Limb (tissue), 2 donors: Measurements from ENCODE around the gene RBPMS2.
"Not testable (repeated sequence)": the region's sequence is repeated elsewhere in the genome, so short reads cannot be mapped to it uniquely, and the experiment has no call there.

Source experiments
- DNase-seq, 2 donors: peaks; one replicate each; pipeline ENCODE4 v3.0.0-alpha.2; 2016; ENCODE audit errors: extremely low spot score in 2 of 2

The RBPMS2 gene

GRCh38 chr15:64754663-64755426 is 20.5 kb downstream of the RBPMS2 start:
- no peak for DNase-seq

DNA sequence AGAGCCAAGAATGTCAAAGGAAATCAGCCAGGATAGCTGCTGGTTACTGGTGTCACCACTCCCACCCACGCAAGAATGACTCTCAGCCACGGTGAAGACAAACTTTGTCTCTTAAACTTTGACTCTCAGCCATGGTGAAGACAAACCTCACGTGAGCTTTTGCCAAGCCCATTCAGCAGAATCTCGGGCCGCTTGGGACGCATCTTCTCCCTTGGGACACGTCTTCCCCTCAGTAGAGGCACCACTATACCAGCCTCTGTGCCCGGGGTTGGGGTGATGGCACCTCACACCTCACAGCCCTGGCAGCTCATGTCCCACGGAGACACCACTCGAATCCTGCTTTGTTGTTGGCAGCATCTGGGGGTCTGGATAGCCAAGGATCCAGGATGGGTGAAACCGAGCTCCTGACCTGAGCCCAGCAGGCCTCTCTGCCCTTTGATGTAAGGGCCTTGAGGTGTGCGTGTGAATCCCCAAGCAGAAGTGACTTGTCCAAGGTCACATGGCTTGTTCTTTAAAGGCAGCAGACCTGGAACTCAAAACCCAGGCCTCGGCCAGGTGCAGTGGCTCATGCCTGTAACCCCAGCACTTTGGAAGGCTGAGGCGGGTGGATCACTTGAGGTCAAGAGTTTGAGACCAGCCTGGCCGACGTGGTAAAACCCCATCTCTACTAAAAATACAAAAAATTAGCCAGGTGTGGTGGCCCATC is 21.8 kb downstream of the RBPMS2 start:
- DNase-seq = no peak

GRCh38 chr15:64751464-64751863 is 23.9 kb downstream of the RBPMS2 start:
- DNase-seq = no peak

DNA sequence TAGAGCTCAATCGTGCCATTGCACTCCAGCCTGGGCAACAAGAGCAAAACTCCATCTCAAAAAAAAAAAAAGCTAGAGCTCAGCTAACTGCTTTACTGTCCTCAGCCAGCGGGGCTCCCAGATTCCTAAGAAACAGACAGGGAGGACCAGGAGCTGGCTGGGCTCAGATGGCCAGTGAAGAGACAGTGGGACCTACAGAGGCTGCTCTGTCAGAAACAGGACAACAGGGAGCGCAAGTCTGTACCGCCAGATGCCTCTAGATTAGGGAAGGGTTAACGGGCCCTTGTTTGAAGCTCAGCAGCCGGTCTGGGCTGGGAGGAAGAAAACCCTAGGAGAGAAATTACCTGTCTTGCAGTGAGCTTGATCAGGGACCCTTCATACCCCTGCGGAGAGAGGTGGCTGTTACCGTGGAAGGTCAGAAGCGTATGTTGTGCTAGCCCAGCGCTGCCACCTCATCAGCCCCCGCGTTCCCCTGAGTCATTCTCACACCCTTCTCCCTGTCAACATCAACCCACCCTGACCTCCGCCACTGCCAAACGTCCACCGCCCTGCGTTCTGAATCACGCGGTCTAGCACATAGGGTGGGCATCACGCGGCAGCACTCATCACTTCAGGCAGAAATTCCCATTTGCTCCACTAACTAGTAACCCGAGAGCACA is 25.3 kb downstream of the RBPMS2 start:
- no peak for DNase-seq

DNA sequence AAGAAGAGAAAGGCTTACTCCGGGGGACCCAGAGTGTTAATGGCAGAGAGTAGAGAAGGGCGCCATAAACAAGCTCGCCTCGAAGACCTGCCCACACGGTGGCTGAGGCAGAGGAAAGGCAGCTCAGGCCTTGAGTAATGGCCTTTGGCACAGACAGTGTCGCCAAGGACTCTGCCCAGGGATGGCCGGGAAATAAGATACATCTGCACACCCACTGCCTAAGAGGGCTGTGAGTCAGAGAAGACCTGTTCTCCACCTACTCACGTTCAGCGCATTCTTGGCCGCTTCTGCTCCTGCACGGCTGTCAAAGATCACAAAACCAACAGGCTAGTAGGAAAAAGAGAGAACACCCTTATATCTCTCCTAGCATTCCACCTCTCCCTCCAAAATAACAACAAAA is 26.2 kb downstream of the RBPMS2 start:
- DNase-seq = no peak

DNA sequence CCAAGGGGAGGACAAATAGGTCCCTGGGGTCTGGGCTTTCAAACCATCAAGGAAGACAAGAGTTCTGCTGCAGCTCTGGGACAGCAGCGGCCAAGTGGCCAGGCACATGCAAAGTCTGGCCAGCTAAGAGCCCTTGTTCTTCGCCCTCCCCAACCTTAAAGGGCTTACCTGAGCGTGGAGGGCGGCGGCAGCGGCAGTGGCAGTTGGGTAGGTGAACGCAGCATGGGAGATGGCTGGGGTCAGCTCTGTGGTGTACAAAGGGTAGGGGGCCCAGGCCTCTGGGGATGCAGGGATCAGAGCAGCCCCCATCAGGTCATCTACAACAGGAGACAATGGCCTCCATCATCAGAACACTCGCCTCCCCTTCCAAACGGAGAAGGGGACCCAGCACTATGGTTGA is 27.1 kb downstream of the RBPMS2 start:
- DNase-seq = no peak

- DNase-seq = no peak
Measured at GRCh38 chr15:64747578-64747977, 27.8 kb downstream of the RBPMS2 start.

DNA sequence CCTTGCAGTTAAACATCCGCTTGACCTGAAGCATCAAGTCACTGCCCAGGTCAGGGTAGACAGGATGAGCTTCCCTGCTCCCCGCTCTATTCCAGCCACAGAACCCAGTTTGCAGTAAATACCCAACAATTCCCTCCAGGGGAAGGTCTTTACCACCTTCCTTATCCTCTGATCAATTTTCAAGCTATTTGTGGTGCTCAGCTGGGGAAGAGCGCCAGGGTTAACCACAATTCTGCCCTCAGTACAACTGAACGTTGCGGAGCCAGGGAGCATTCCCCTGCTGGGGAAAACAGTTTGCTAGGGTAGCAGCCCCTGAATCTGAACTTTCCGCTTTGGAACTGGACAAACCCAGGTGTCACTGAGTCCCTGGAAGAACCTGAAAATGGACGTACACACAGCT is 28.5 kb downstream of the RBPMS2 start:
- no peak for DNase-seq

- DNase-seq = no peak
Measured at GRCh38 chr15:64746356-64746755, 29.0 kb downstream of the RBPMS2 start.

GRCh38 chr15:64743691-64744090 is 31.7 kb downstream of the RBPMS2 start:
- no peak for DNase-seq

DNA sequence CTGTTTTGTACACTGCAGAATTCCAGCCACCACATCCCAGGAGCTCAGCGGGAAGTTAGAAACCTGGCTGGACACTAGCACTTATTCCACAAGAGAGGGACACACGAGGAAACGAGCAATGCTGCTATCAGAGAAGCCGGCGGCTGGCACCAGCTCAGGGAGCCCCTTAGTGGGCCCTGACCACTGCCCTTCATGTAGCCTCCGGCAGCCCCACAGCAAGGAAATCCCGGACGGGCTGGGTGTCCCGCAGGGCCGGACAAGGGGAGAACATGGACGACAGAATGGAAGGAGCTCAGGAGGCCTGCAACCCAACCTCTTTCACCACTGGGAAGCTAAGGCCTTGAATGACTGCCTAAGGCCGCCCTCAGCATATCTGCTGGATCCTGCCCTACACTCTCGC is 32.5 kb downstream of the RBPMS2 start:
- DNase-seq = no peak

DNA sequence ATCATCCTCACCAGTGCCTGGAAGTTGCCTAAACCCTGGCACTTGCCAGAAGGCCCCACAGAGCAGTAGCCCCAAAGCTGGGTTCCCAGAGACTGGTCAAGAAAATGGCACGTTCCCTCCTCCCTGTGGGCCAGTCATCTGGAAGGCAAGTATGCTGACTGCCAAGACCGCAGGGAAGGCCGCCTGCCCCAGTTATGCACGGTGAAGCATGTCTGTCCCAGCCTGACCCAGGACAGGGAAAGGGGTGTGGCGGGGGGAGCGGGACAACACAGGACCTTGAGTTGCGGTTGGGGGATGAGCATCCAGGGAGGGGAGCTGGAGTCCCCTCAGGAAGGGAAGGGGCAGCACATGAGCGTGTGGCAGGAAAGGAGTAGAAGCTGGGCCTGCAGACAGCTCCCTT is 33.0 kb downstream of the RBPMS2 start:
- DNase-seq = no peak

- not testable (repeated sequence) for DNase-seq
Measured at GRCh38 chr15:64741708-64742107, 33.7 kb downstream of the RBPMS2 start.

GRCh38 chr15:64740311-64741170 is 34.8 kb downstream of the RBPMS2 start:
- DNase-seq = peak; percentile 58 to 60

DNA sequence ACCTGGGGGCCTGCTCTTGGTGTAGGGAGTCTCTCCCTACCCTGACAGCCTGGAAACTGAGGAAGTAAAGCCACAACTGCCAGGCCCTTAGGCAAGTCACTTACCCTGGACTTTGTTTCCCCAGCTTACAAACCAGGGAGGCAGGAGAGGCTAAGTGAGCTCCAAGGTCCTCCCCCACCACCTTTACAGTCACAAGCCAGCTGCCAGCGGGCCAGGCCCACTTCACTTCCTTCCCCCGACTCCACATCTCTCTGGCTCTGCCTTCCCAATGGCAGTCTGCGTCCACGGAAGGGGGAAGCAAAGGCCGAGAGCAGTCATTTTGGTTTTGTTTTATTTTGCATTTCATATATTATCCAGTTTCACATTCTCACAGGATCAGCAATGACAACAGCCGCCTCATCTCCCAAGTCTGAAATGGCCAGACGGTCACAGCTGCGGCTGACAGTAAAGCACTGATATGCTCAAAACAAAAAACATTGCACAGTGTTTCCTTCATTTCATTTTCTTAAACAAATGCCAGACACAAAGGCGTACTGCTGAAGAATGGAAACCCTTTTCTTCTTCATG is 35.7 kb downstream of the RBPMS2 start:
- DNase-seq = no peak

DNA sequence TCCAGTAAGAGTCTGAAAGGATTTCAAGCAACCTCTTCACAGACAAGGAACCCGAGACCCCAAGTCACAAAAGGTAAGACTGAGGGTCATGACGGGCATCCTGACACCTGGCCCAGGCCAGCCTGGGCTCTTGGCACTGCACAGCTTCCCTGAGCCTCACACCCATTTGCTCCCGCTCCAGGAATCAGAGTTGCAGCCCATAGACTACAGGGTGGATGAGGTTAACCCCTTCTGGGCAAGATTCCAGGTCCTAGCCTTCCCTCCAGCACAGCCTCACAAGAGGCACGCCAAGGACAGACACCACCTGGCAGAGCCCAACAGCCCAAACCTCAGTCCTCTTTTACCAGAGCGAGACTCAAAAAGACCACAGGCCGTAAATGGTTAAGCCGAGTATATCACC is 36.2 kb downstream of the RBPMS2 start:
- peak in 1 of 2 donors; percentile 44 for DNase-seq

- DNase-seq = no peak
Measured at GRCh38 chr15:64738226-64739095, 36.9 kb downstream of the RBPMS2 start.

- DNase-seq = no peak
Measured at GRCh38 chr15:64732156-64732860, 43.1 kb downstream of the RBPMS2 start.

DNA sequence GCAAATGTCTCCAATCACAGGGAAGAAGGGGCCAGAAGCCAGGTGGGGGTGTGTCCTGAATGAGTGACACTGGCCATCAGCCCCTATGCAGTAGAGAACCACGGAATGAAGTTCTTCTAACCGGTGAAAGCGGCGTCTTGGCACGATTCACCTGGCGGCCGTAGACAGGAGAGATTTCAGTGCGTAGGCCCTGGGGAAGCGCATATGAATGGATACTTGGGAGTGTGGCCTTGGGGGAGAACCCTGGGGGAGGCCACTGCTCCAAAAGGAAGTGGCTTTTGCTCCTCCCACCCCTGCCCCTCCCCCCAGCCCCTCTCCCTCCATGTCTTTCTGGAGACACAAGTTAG is 43.6 kb downstream of the RBPMS2 start:
- DNase-seq = no peak
